ENCODE results near the gene PNKD. TPM values are rescaled to one million over a fixed set of nuclear protein-coding genes. Genes with fewer than 3 reads are reported as not detected.
A peak's percentile ranks its signal among the peaks of the same experiment; 100 is the strongest.

PNKD gene
- total RNA-seq, 1 donor from 2014 or later = 53.3 TPM

DNA sequence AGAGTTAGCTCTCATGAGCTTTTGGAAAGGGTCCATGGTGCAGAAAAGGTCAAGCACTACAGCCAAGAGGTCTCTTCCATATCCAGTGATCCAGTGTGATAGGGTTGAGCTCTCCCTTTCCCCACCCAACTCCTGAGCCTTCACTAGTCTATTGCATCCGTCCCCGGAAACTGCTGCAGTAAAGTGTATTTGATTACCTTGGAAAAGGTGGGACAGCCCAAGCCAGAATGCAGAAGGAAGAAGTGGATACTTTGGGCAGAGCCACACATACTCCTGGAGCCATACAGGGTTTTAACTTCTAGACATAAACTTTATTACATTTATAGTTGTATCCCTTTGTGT is 3.6 kb downstream of the PNKD start:
- H3K4me3 ChIP-seq (ENCODE audit: low read depth, low read length) = no peak overlapping the region
- no peak for DNase-seq (ENCODE audit: low read depth)
- TF ChIP-seq CTCF (conservative IDR thresholded peaks at IDR 0.05; ENCODE audit: low read depth, low read length) = no peak

GRCh38 chr2:218274586-218274985 is 4.3 kb downstream of the PNKD start:
- no peak for TF ChIP-seq CTCF (conservative IDR thresholded peaks at IDR 0.05; ENCODE audit: low read depth, low read length)
- DNase-seq (ENCODE audit: low read depth) = no peak
- H3K4me3 ChIP-seq (ENCODE audit: low read depth, low read length) = no peak overlapping the region

GRCh38 chr2:218275371-218276072 is 5.2 kb downstream of the PNKD start:
- TF ChIP-seq CTCF (conservative IDR thresholded peaks at IDR 0.05; ENCODE audit: low read depth, low read length) = no peak
- no peak for DNase-seq (ENCODE audit: low read depth)
- H3K4me3 ChIP-seq (ENCODE audit: low read depth, low read length) = no peak overlapping the region

- DNase-seq (ENCODE audit: low read depth) = no peak
- no peak overlapping the region for H3K4me3 ChIP-seq (ENCODE audit: low read depth, low read length)
- peak; percentile 38 for TF ChIP-seq CTCF (conservative IDR thresholded peaks at IDR 0.05; ENCODE audit: low read depth, low read length)
These were observed 6.9 kb downstream of the PNKD start for GRCh38 chr2:218276986-218277755.

DNA sequence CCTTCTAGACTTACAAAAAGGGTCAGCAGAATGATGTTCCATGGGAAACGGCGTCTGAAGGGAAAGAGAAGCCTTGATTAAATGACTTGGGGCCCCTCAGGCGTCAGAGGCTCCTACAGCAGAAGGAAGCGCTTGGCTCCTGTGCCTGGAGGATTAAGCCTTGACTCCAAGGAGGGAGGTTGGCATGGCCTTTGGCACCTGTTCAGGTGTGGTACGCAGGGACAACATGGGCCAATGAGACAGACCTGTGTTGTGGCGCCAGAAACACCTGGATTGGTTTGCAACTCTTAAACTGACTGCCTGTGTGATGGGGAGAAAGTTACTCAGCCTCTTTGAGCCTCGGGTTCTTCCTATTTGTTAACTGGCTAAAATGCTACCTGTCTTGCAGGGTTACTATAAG is 7.6 kb downstream of the PNKD start:
- no peak for TF ChIP-seq CTCF (conservative IDR thresholded peaks at IDR 0.05; ENCODE audit: low read depth, low read length)
- H3K4me3 ChIP-seq (ENCODE audit: low read depth, low read length) = no peak overlapping the region
- no peak for DNase-seq (ENCODE audit: low read depth)

- TF ChIP-seq CTCF (conservative IDR thresholded peaks at IDR 0.05; ENCODE audit: low read depth, low read length) = no peak
- H3K4me3 ChIP-seq (ENCODE audit: low read depth, low read length) = no peak overlapping the region
- DNase-seq (ENCODE audit: low read depth) = no peak
These were observed 8.4 kb downstream of the PNKD start for GRCh38 chr2:218278531-218279360.
